HepG2 (cell line): ENCODE results near the gene TRIO. TPM values are rescaled to one million over a fixed set of nuclear protein-coding genes. Genes with fewer than 3 reads are reported as not detected.

Source experiments
- ATAC-seq: fragments of 200-7000 bp; cut with Tn5 transposase; 3 replicates; pipeline ENCODE4 v1.9.1; 2020; ENCODE audit warnings: mild to moderate bottlenecking, moderate library complexity
- BruUV-seq: library from RNA; stranded (reverse); fragments of 400-500 nt; replicated peaks from 2 replicates; lab custom pipeline; 2021; lab: Mats Ljungman, UMichigan
- CTCF ChIA-PET: fragments of 300-600 bp; formaldehyde crosslinking; extraction: SDS; loops from one replicate; lab custom pipeline; 2021; ENCODE audit warnings: low total read pairs, inconsistent platforms, low intra/inter-chr PET ratio; lab: Yijun Ruan, JAX
- POLR2A ChIA-PET: fragments of 350-600 bp; sonication (Branson Sonifier 250); formaldehyde crosslinking; loops from one replicate; lab custom pipeline; 2020; ENCODE audit warnings: antibody characterized with exemption, inconsistent platforms; lab: Yijun Ruan, JAX
- DNase-seq: peaks from one replicate; pipeline ENCODE4 v3.0.0-alpha.2; 2015; ENCODE audit warnings: low spot score
- FAIRE-seq: peaks from 3 replicates; lab custom pipeline; 2011; peaks lifted over from hg19 to GRCh38; lab: Jason Lieb, UNC
- H2AFZ ChIP-seq: one replicate; pipeline ENCODE4 v1.6.1; 2011; ENCODE audit warnings: low read length, inconsistent platforms
- H3K27ac ChIP-seq: fragments of 300-600 bp; 3 replicates; pipeline ENCODE4 v1.8.0; 2011; ENCODE audit warnings: mixed run types, mild to moderate bottlenecking, mixed read lengths, low read length, inconsistent platforms; ENCODE audit not compliant: insufficient read depth; ENCODE audit errors: extremely low read length
- H3K27me3 ChIP-seq, 2 experiments: fragments of 200-600 bp in 1 of 2; 2 replicates in 1 of 2; 3 replicates in 1 of 2; pipeline versions ENCODE4 v1.6.0 to v1.8.0; 2011; ENCODE audit warnings: low read length in 2 of 2, mild to moderate bottlenecking in 2 of 2, moderate library complexity in 2 of 2, inconsistent platforms in 1 of 2; ENCODE audit not compliant: insufficient read depth in 2 of 2, control insufficient read depth in 1 of 2
- H3K36me3 ChIP-seq, 2 experiments: fragments of 200-600 bp in 1 of 2; replicated peaks in 1 of 2; 2 replicates in 1 of 2; 3 replicates in 1 of 2; pipeline versions ENCODE4 v1.5.1 to v1.8.0; 2011; ENCODE audit warnings: low read length in 2 of 2, inconsistent platforms in 1 of 2; ENCODE audit not compliant: insufficient read depth in 2 of 2, control insufficient read depth in 1 of 2
- H3K4me1 ChIP-seq: 2 replicates; pipeline ENCODE4 v1.5.1; 2012; ENCODE audit warnings: low read length, inconsistent platforms; ENCODE audit not compliant: insufficient read depth
- H3K4me2 ChIP-seq: 2 replicates; pipeline ENCODE4 v1.6.0; 2011; ENCODE audit warnings: low read depth, low read length, inconsistent platforms
- H3K4me3 ChIP-seq, 3 experiments: fragments of 200-600 bp in 1 of 3; sonication (generic), shearing (Covaris generic) in 1 of 3; replicated peaks in 1 of 3; 2 replicates each; pipeline ENCODE4 v1.5.1; 2011 to 2016; ENCODE audit warnings: low read length in 3 of 3, inconsistent platforms in 2 of 3, low read depth in 2 of 3, mild to moderate bottlenecking in 2 of 3, control low read depth in 1 of 3, mixed read lengths in 1 of 3; ENCODE audit not compliant: insufficient read depth in 1 of 3
- H3K79me2 ChIP-seq: one replicate; pipeline ENCODE4 v1.6.1; 2011; ENCODE audit warnings: low read length, inconsistent platforms; ENCODE audit not compliant: insufficient read depth
- H3K9ac ChIP-seq: 2 replicates; pipeline ENCODE4 v1.6.0; 2011; ENCODE audit warnings: mild to moderate bottlenecking, low read depth, low read length, inconsistent platforms; ENCODE audit not compliant: insufficient read depth
- H3K9me3 ChIP-seq: 2 replicates; pipeline ENCODE4 v1.5.1; 2012; ENCODE audit warnings: mild to moderate bottlenecking, low read length
- H4K20me1 ChIP-seq: 2 replicates; pipeline ENCODE4 v1.6.0; 2011; ENCODE audit warnings: inconsistent platforms, mild to moderate bottlenecking, low read length, moderate library complexity; ENCODE audit not compliant: insufficient read depth
- ATRX ChIP-seq: sonication (generic); formaldehyde crosslinking; IDR thresholded peaks from 2 replicates; pipeline ENCODE4 v1.4.0; 2020; ENCODE audit warnings: missing genetic modification reagents, borderline replicate concordance
- BRF2 ChIP-seq: sonication (generic); formaldehyde crosslinking; IDR thresholded peaks from 2 replicates; pipeline ENCODE4 v1.8.1; 2022; ENCODE audit warnings: mild to moderate bottlenecking, missing genetic modification reagents
- DMAP1 ChIP-seq: IDR thresholded peaks from 2 replicates; pipeline ENCODE4 v1.6.1; 2016
- HHEX ChIP-seq: IDR thresholded peaks from 2 replicates; pipeline ENCODE4 v1.6.1; 2016; ENCODE audit warnings: control low read depth
- MAF1 ChIP-seq: sonication (generic); formaldehyde crosslinking; IDR thresholded peaks from 2 replicates; pipeline ENCODE4 v1.5.0; 2020; ENCODE audit warnings: missing genetic modification reagents, borderline replicate concordance
- MAFK ChIP-seq, 2 experiments: IDR thresholded peaks in 1 of 2; conservative IDR thresholded peaks in 1 of 2; 2 replicates each; pipeline ENCODE4 v1.6.1; 2011; ENCODE audit warnings: improper control_type of control experiment in 2 of 2, low read length in 2 of 2
- NONO ChIP-seq, 2 experiments: fragments of 450-650 bp in 1 of 2; sonication (generic) in 1 of 2; formaldehyde crosslinking in 1 of 2; IDR thresholded peaks in 1 of 2; conservative IDR thresholded peaks in 1 of 2; 2 replicates each; pipeline versions ENCODE4 v1.6.1 to v1.8.0; 2017 to 2022; ENCODE audit warnings: mild to moderate bottlenecking in 1 of 2, missing genetic modification reagents in 1 of 2, moderate library complexity in 1 of 2
- PAF1 ChIP-seq: IDR thresholded peaks from 2 replicates; pipeline ENCODE4 v1.6.1; 2016; ENCODE audit warnings: missing genetic modification reagents, missing compliant biosample characterization
- PRDM15 ChIP-seq: sonication (generic); formaldehyde crosslinking; IDR thresholded peaks from 2 replicates; pipeline ENCODE4 v1.4.0; 2020; ENCODE audit warnings: missing genetic modification reagents
- ZBTB14 ChIP-seq: sonication (generic); formaldehyde crosslinking; IDR thresholded peaks from 2 replicates; pipeline ENCODE4 v1.4.0; 2020; ENCODE audit warnings: missing genetic modification reagents
- ZFP36L1 ChIP-seq: sonication (generic); formaldehyde crosslinking; IDR thresholded peaks from 2 replicates; pipeline ENCODE4 v1.8.0; 2022; ENCODE audit warnings: mild to moderate bottlenecking, missing genetic modification reagents, moderate library complexity
- ZKSCAN8 ChIP-seq: IDR thresholded peaks from 2 replicates; pipeline ENCODE4 v1.6.1; 2016; ENCODE audit warnings: borderline replicate concordance, missing genetic modification reagents, missing compliant biosample characterization
- ZNF660 ChIP-seq: sonication (generic); formaldehyde crosslinking; IDR thresholded peaks from 2 replicates; pipeline ENCODE4 v1.5.1; 2020; ENCODE audit warnings: mild to moderate bottlenecking, low read depth, missing genetic modification reagents, borderline replicate concordance
- WGBS: methylation state at CpG from one replicate; pipeline ENCODE4 v1.1.6; 2017; ENCODE audit warnings: low lambda C conversion rate; 5-methylcytosine and 5-hydroxymethylcytosine counted together
- in situ Hi-C: cut with HindIII; loops from 2 replicates; pipeline ENCODE4 v1.10.0; 2017; ENCODE audit warnings: low pct_unique_long_range_greater_than_20kb; ENCODE audit not compliant: extremely low pct_ligation_motif_present
- intact Hi-C: fragments of 100-400 bp; cut with micrococcal nuclease; formaldehyde crosslinking; loops from one replicate; pipeline ENCODE4 v1.10.0; 2022; ENCODE audit not compliant: unreplicated experiment
- polyA plus RNA-seq, 8 experiments: library from polyadenylated mRNA; depleted of rRNA in 3 of 8; stranded (reverse) in 7 of 8; unstranded in 1 of 8; fragments of >200 nt; fragmentation: Illumina TruSeq in 4 of 8; extraction: Trizol in 4 of 8; gene quantifications; 2 replicates each; pipeline versions ENCODE4 v1.2.1 to v1.2.3, GENCODE V29; 2011 to 2016; ENCODE audit warnings: low read depth in 4 of 8, missing spikeins in 1 of 8, mixed read lengths in 1 of 8; ENCODE audit not compliant: insufficient read depth in 1 of 8
- total RNA-seq, 5 experiments: library from RNA; depleted of rRNA; stranded (reverse); fragments of >200 nt; fragmentation: Illumina TruSeq; extraction: Trizol; gene quantifications; 2 replicates each; pipeline ENCODE4 v1.2.3, GENCODE V29; 2016; ENCODE audit warnings: low read depth in 1 of 5
- TF ChIP-seq, protein P1 (sequence below): sonication (generic); formaldehyde crosslinking; conservative IDR thresholded peaks from 2 replicates; pipeline ENCODE4 v1.8.0; 2022; ENCODE audit warnings: low read depth, missing genetic modification reagents

The TRIO gene
- total and polyA plus RNA-seq, 2 of the 13 experiments (the other 11 are each of a cell fraction or from before 2014, with no cell fraction given) = 45.2 to 45.9 TPM

DNA sequence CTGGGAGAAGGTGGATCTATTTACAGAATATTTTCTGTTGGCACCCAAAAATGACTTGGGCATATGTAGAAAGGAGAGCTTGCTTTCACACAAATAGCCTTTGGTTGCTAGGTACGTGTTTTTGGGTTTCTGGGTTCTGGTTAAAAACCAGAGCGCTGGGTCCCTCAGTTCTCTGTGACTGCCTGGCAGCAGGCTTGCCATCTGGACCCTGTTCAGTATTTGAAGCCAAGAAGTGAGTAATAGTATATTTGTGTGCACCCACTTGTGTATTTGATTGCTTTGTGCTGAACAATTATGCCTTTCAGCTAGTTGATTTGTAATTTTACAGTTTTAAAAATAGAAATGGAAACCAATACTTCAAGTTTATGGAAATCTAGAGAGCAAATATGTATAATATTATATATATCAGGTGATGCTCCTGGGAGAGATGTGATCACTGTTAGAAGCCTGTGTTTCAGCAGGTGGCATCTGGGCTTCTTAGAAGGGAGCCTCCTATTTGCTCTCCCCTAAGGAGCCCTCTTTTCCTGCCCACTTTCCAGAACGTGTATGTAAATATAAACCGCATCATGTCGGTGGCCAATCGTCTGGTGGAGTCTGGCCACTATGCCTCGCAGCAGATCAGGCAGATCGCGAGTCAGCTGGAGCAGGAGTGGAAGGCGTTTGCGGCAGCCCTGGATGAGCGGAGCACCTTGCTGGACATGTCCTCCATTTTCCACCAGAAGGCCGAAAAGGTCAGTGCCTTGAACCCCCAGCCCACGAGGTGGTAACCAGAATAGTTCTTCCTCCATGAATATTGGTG, 153.6 kb downstream of the TRIO start (continued):
- TF ChIP-seq NONO (IDR thresholded peaks at IDR 0.05) = no peak
- no peak for TF ChIP-seq NONO (CRISPR knock-in tag; conservative IDR thresholded peaks at IDR 0.05)
- no peak for TF ChIP-seq BRF2
- no peak for TF ChIP-seq ZNF660 (CRISPR knock-in tag)
- TF ChIP-seq DMAP1 (CRISPR knock-in tag) = no peak
- TF ChIP-seq ZFP36L1 = no peak
- no peak for TF ChIP-seq HHEX (CRISPR knock-in tag)

GRCh38 chr5:14297697-14298096, 154.6 kb downstream of the TRIO start:
- H3K9ac ChIP-seq = no peak overlapping the region
- no peak overlapping the region for H3K27ac ChIP-seq
- no peaks in the 10 kb centered on the region for H3K79me2 ChIP-seq
- no TSS peak for BruUV-seq
- H3K27me3 ChIP-seq = no peaks in the 10 kb centered on the region
- peaks cover 3% of the 10 kb centered on the region; the same call in 1 of the 2 replicates for H4K20me1 ChIP-seq
- intact Hi-C loops (no loop called here), in situ Hi-C loops (no loop called here)
- H3K4me1 ChIP-seq = no peaks in the 10 kb centered on the region
- ChIA-PET POLR2A (no interaction called here), CTCF (no interaction called here)
- peaks cover 15 to 64% of the 10 kb centered on the region in 2 experiments for H3K36me3 ChIP-seq
- no peaks in the 10 kb centered on the region for H3K9me3 ChIP-seq
- no peak overlapping the region for H3K4me2 ChIP-seq
- DNase-seq (no peak), FAIRE-seq (no peak), ATAC-seq (no peak)
- H3K4me3 ChIP-seq = no peak overlapping the region
- WGBS = 100% methylated on average over 6 of the region's 9 CpGs
- no peak overlapping the region for H2AFZ ChIP-seq
- TF ChIP-seq PAF1 (CRISPR knock-in tag) (no peak), ZKSCAN8 (no peak), MAFK (conservative IDR thresholded peaks at IDR 0.05 in 1 of 2, IDR thresholded peaks at IDR 0.05 in 1 of 2; ENCODE audit: low read length in 2 of 2) (no peak), PRDM15 (CRISPR knock-in tag) (no peak), ATRX (CRISPR knock-in tag) (no peak), MAF1 (CRISPR knock-in tag) (no peak), ZBTB14 (CRISPR knock-in tag) (no peak)
- TF ChIP-seq, protein P1, sequence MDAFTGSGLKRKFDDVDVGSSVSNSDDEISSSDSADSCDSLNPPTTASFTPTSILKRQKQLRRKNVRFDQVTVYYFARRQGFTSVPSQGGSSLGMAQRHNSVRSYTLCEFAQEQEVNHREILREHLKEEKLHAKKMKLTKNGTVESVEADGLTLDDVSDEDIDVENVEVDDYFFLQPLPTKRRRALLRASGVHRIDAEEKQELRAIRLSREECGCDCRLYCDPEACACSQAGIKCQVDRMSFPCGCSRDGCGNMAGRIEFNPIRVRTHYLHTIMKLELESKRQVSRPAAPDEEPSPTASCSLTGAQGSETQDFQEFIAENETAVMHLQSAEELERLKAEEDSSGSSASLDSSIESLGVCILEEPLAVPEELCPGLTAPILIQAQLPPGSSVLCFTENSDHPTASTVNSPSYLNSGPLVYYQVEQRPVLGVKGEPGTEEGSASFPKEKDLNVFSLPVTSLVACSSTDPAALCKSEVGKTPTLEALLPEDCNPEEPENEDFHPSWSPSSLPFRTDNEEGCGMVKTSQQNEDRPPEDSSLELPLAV = no peak
